ENCODE results near the gene ZNF420.
A peak's percentile ranks its signal among the peaks of the same experiment; 100 is the strongest.

Gene ZNF420

DNA sequence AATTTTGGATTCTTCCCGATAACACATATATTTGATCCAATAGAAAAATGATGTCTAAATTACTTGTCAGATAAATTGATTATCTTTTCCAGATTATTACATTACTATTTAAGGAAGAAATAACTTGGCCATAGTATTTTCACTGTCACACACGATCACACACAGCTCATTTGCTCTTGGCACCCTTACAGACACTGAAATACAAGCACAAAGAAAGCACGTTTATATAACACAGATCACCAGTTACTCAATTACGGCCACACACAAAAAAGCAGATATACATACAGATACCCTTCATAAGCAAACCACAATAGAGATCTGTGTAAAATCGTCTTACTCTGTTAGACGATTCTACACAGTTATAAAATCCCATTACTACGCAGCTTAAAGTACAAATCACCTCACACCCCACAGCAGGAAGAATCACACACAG is 716 bp upstream of the ZNF420 start (continued):
- 0 out of 2 replicates have a peak, but pooled peaks have one; percentile 7 for TF ChIP-seq FEZF1 (tag by site-specific recombination; IDR thresholded peaks at IDR 0.05)
- peak; percentile 74; the same call in 1 of the 2 replicates for TF ChIP-seq ZNF2 (tag by site-specific recombination; IDR thresholded peaks at IDR 0.05)
- TF ChIP-seq ZNF223 (tag by site-specific recombination; IDR thresholded peaks at IDR 0.05): 0 out of 2 replicates have a peak, but pooled peaks have one; percentile 19
- peak; percentile 62; the same call in 1 of the 2 replicates for TF ChIP-seq ZNF792 (tag by site-specific recombination; IDR thresholded peaks at IDR 0.05)
- peak; percentile 99 for TF ChIP-seq ZNF335 (tag by site-specific recombination; conservative IDR thresholded peaks at IDR 0.05)
- no peak for TF ChIP-seq ZFP37 (tag by site-specific recombination; IDR thresholded peaks at IDR 0.05)
- TF ChIP-seq ZNF157 (tag by site-specific recombination; IDR thresholded peaks at IDR 0.05): peak; percentile 56
- TF ChIP-seq ZBTB21 (tag by site-specific recombination; IDR thresholded peaks at IDR 0.05): peak; percentile 64
- TF ChIP-seq, protein P1, sequence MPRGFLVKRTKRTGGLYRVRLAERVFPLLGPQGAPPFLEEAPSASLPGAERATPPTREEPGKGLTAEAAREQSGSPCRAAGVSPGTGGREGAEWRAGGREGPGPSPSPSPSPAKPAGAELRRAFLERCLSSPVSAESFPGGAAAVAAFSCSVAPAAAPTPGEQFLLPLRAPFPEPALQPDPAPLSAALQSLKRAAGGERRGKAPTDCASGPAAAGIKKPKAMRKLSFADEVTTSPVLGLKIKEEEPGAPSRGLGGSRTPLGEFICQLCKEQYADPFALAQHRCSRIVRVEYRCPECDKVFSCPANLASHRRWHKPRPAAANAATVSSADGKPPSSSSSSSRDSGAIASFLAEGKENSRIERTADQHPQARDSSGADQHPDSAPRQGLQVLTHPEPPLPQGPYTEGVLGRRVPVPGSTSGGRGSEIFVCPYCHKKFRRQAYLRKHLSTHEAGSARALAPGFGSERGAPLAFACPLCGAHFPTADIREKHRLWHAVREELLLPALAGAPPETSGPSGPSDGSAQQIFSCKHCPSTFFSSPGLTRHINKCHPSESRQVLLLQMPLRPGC (tag by site-specific recombination; IDR thresholded peaks at IDR 0.05): 0 out of 2 replicates have a peak, but pooled peaks have one; percentile 29
- TF ChIP-seq ZNF548 (tag by site-specific recombination; IDR thresholded peaks at IDR 0.05): 0 out of 2 replicates have a peak, but pooled peaks have one; percentile 47
- peak; percentile 84; the same call in 1 of the 2 replicates for TF ChIP-seq ZNF169 (tag by site-specific recombination; IDR thresholded peaks at IDR 0.05)
- no peak for TF ChIP-seq ZNF16 (tag by site-specific recombination; IDR thresholded peaks at IDR 0.05; ENCODE audit: low read depth)
- TF ChIP-seq ZNF433 (tag by site-specific recombination; IDR thresholded peaks at IDR 0.05; ENCODE audit: low read depth): peak; percentile 20; the same call in 1 of the 2 replicates

DNA sequence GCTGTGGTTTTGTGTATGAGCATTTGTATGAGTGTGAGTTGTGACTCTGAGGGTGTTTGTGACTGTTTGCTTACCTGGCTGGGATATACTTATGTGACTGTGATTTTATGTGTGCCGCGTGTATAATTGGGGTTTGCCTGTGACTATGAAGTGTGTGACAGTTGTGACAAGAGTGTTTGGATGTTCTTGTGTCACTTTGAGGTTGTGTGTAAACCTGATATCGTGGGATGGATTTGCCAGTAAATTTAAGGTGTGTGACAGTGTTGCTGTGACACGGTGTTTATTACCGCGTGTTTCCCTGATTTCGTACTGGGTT is 442 bp downstream of the ZNF420 start:
- ChIA-PET CTCF (interaction anchor here (1.5 kb wide), 1 partner anchor 8 kb away, joined by 4 read pairs; no protein-coding TSS in a partner anchor), POLR2A (interaction anchor here (0.6 to 1.8 kb wide), 22 partner anchors 8 to 700 kb away, joined by 3 to 12 read pairs (median 6); partner anchors contain the start of genes ZFP14, ZNF260, ZNF345 and ZNF383)
- H3K27ac ChIP-seq (ENCODE audit: extremely low read depth, low read depth, low read length): peak overlapping the region; percentile 57
- H3K4me1 ChIP-seq (ENCODE audit: control insufficient read depth, insufficient read depth, low read length): peaks cover 7% of the 10 kb centered on the region; the same call in 1 of the 2 replicates
- peaks cover 25 to 30% of the 10 kb centered on the region in 2 experiments for H3K36me3 ChIP-seq (ENCODE audit: control insufficient read depth in 2 of 2, insufficient read depth in 1 of 2, low read length in 2 of 2)
- peak overlapping the region; percentile 73 for H3K4me3 ChIP-seq (ENCODE audit: low read depth, low read length)
- peaks cover 10% of the 10 kb centered on the region for H3K9me3 ChIP-seq (ENCODE audit: control insufficient read depth, insufficient read depth, low read depth, low read length)
- TF ChIP-seq GFI1B (tag by site-specific recombination; IDR thresholded peaks at IDR 0.05): 0 out of 2 replicates have a peak, but pooled peaks have one; percentile 80
- TF ChIP-seq RBAK (tag by site-specific recombination; IDR thresholded peaks at IDR 0.05): peak; percentile 62
- no peak for TF ChIP-seq ZNF529 (tag by site-specific recombination; IDR thresholded peaks at IDR 0.05; ENCODE audit: insufficient replicate concordance)
- TF ChIP-seq, protein P2, sequence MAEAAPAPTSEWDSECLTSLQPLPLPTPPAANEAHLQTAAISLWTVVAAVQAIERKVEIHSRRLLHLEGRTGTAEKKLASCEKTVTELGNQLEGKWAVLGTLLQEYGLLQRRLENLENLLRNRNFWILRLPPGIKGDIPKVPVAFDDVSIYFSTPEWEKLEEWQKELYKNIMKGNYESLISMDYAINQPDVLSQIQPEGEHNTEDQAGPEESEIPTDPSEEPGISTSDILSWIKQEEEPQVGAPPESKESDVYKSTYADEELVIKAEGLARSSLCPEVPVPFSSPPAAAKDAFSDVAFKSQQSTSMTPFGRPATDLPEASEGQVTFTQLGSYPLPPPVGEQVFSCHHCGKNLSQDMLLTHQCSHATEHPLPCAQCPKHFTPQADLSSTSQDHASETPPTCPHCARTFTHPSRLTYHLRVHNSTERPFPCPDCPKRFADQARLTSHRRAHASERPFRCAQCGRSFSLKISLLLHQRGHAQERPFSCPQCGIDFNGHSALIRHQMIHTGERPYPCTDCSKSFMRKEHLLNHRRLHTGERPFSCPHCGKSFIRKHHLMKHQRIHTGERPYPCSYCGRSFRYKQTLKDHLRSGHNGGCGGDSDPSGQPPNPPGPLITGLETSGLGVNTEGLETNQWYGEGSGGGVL (tag by site-specific recombination; IDR thresholded peaks at IDR 0.05): 0 out of 2 replicates have a peak, but pooled peaks have one; percentile 5
- TF ChIP-seq PRDM2 (tag by site-specific recombination; IDR thresholded peaks at IDR 0.05; ENCODE audit: borderline replicate concordance): no peak; the same call in 1 of the 2 replicates
- peak; percentile 78; the same call in 1 of the 2 replicates for TF ChIP-seq ZNF645 (tag by site-specific recombination; IDR thresholded peaks at IDR 0.05)
- TF ChIP-seq SCRT2 (tag by site-specific recombination; IDR thresholded peaks at IDR 0.05): no peak
- peak; percentile 98 for TF ChIP-seq ZNF133 (tag by site-specific recombination; IDR thresholded peaks at IDR 0.05)
- TF ChIP-seq GLI2 (tag by site-specific recombination; IDR thresholded peaks at IDR 0.05; ENCODE audit: borderline replicate concordance, low read depth): no peak
- no peak for TF ChIP-seq ZNF174 (tag by site-specific recombination; IDR thresholded peaks at IDR 0.05)
- no peak for TF ChIP-seq SP3 (tag by site-specific recombination; IDR thresholded peaks at IDR 0.05)
- TF ChIP-seq ZNF473 (tag by site-specific recombination; IDR thresholded peaks at IDR 0.05): 0 out of 2 replicates have a peak, but pooled peaks have one; percentile 47
